ENCODE data around the gene POLR2J. TPM values are rescaled to one million over a fixed set of nuclear protein-coding genes. Genes with fewer than 3 reads are reported as not detected.
"Not testable (repeated sequence)": the region's sequence is repeated elsewhere in the genome, so short reads cannot be mapped to it uniquely, and the experiment has no call there.

Gene POLR2J
- total RNA-seq, 1 experiment from 2014 or later: 43.0 TPM

DNA sequence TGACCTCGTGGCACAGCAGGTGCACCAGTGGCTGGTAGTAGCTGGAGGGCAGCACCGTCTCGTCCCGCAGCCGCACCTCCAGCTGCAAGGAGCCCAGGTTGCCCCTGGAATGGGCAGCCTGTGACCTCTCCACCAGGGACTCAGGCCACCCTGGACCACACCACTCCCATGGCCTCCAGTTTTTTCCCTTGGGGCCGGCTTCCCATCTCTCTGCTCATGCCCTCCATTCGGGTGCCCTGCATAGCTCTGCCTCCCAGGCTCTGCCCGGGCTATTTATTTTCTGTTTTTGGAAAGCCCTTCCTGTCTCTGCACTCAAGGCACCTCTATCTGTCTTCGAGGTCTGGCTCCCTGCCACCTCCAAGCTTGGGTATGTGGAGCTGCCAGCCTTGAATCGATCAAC is 18.1 kb upstream of the POLR2J start:
- not testable (repeated sequence) for DNase-seq (ENCODE audit: extremely low read depth, low read depth)

GRCh38 chr7:102494473-102495149 is 15.9 kb upstream of the POLR2J start:
- DNase-seq (ENCODE audit: extremely low read depth, low read depth): not testable (repeated sequence)

GRCh38 chr7:102494026-102494425 is 15.3 kb upstream of the POLR2J start:
- DNase-seq (ENCODE audit: extremely low read depth, low read depth): not testable (repeated sequence)

GRCh38 chr7:102493220-102493935 is 14.7 kb upstream of the POLR2J start:
- not testable (repeated sequence) for DNase-seq (ENCODE audit: extremely low read depth, low read depth)

- DNase-seq (ENCODE audit: extremely low read depth, low read depth): not testable (repeated sequence)
Measured at GRCh38 chr7:102490529-102491075, 11.9 kb upstream of the POLR2J start.

DNA sequence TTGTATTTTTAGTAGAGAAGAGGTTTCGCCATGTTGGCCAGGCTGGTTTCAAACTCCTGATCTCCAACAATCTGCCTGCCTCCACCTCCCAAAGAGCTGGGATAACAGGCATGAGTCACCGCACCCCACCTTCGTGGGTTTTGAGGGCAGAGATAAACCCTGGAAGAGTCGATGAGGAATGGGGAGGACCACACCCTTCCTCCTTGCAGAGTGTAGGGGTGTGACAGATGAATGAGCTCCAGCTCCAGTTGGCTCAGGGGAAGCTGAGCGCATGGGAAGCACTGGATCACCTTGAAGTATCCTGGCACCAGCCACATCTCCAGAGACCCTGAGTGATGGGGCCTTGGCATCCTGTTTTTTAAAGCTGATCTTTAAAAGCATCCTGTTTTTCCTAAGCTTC is 5.6 kb upstream of the POLR2J start:
- not testable (repeated sequence) for DNase-seq (ENCODE audit: extremely low read depth, low read depth)

DNA sequence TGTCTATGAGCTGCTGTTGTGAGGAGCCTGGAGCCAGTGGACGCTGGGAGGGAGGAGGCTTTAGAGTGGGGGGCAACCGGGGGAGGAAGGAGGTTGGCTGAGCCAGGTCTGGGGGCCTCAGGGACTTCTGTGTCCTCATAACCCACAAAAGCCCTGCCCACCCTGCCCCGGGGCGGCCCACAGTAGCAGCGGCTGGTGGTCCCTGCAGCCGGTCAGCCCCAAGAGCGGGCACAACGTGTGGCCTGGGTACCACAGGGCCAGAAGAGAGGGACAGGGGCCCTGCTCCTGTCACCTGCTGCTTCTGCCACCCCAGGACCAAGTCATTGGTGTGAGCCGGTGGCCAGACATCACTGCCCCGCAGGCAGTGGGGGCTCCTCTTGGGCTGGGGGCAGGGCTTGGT is 3.2 kb upstream of the POLR2J start:
- DNase-seq (ENCODE audit: extremely low read depth, low read depth): not testable (repeated sequence)

DNA sequence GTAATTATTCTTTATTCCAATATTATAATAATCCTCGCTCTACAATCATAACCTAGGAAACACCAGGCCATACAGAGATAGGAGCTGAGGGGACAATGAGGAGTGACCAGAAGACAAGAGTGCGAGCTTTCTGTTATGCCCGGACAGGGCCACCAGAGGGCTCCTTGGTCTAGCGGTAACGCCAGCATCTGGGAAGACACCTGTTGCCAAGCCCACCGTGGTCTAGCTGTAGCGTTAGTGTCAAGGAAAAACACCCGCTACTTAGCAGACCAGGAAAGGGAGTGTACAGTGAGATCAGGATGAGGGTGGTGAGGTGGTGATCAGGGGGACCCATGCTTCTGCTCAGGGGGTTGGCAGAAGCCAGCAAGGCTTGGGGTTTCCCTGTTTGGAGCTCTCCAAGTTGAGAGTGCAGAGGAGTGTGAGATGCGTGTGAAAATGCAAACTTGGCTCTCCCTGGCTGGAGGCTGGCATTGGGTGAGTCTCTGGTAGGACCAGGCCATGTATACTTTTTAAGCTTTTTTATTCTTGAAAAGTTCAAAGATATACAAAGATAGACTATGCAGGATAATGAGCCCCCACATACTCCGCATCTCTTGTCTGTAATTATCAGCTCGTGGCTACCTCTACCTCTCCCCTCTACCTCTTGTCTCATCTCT is 1.4 kb upstream of the POLR2J start:
- not testable (repeated sequence) for DNase-seq (ENCODE audit: extremely low read depth, low read depth)

GRCh38 chr7:102479209-102479584 is 475 bp upstream of the POLR2J start:
- DNase-seq (ENCODE audit: extremely low read depth, low read depth): not testable (repeated sequence)

DNA sequence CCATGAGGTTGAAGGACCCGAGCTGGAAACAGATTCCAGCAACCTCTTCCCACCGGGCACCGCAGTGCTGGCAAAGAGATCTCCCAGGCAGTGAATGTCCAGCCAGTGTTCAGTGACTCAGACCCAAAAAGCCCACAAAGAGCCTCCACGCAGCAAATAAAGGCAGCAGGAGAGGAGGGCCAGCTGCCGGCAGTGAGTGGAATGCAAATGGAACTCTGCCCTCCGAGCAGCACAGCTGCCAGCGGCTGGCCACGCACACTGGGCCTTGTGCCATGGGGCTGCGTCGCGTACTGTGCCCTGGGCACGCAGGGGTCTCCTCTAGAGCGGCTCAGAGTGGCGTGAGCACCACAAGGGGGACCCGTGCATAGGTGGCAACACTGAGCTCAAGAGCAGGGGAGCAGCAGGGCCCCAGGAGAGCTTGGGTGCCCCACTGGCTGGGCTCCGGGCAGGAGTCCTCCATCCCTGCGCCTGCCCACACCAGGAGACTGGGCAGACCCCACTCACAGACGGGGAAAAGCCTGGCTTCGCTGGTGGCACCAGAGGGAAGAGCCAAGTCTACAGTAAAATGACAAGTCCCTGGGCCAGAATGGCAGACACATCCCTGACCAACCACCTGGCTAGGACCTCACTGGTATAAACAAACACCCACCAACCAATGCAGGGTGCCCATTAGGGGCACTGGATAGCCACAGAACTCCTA is 3.8 kb downstream of the POLR2J start:
- not testable (repeated sequence) for DNase-seq (ENCODE audit: extremely low read depth, low read depth)

DNA sequence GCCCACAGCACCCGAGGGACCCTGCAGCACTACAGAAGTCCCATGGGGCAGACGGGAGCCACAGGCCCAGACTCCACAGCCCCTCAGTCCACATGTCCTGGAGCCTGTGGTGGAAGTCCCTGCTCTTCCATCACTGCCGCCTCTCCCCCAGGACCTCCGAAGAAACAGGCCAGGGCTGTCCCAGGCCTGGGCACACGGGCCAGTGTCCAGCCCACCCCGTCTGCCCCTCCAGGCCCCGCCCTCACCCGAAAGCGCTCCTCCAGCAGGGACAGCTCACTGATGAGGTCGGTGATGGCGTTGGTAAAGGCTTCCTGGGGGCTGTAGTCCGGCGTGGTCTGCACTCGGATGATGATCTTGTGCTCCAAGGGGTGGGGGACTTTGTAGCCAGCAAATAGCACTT is 4.6 kb downstream of the POLR2J start:
- not testable (repeated sequence) for DNase-seq (ENCODE audit: extremely low read depth, low read depth)

DNA sequence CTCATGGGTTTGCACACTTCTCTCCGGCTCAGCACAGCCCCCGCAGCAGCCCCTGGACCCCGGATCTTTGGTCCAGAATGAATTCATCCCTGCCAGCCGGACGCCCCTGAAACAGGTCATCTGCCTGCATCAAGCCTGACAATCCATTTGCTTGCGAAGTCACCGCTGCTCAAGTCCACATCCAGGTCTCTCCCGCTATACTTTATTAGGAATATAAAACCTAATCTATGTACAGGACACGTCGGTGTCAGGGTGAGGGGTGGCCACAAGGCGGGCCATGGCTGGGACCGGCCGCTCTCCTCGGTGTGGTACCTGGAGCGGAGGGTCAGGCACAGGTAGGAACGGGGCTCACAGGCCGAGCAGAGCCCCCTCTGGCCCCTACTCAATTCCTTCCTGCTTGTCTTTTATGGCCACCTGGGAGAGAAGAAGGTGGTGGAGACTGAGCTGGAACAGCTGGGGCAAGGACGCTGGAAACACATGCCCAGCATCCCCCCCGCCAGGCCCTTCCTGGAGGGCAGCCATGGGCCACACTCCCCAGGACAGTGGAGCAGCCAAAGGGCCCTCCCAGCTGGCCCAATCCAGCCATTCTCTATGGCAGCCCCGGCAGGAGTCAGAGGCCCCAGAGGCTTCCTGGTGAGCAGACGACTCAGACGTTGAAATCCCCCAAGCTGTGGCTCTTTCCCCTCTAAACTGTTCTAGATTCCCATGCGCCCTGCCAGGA is 5.3 kb downstream of the POLR2J start:
- DNase-seq (ENCODE audit: extremely low read depth, low read depth): no peak

- no peak for DNase-seq (ENCODE audit: extremely low read depth, low read depth)
Measured at GRCh38 chr7:102472126-102473041, 6.3 kb downstream of the POLR2J start.

DNA sequence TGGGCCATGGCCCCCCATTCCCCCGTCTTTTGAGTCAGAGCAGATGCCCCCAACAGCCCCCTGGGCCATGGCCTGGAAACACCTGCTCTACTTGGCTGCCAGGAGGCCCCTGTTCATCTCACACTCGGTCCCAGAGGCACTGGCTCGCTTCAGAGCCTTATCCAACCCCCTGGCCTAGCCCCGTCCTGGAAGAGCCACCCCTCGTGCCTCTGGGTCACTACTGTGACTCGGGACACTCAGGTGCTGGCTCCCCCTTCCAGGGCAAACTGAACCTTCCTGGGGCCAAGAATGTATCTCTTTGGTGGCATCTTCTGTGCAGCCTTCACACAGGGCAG is 7.0 kb downstream of the POLR2J start:
- DNase-seq (ENCODE audit: extremely low read depth, low read depth): no peak

DNA sequence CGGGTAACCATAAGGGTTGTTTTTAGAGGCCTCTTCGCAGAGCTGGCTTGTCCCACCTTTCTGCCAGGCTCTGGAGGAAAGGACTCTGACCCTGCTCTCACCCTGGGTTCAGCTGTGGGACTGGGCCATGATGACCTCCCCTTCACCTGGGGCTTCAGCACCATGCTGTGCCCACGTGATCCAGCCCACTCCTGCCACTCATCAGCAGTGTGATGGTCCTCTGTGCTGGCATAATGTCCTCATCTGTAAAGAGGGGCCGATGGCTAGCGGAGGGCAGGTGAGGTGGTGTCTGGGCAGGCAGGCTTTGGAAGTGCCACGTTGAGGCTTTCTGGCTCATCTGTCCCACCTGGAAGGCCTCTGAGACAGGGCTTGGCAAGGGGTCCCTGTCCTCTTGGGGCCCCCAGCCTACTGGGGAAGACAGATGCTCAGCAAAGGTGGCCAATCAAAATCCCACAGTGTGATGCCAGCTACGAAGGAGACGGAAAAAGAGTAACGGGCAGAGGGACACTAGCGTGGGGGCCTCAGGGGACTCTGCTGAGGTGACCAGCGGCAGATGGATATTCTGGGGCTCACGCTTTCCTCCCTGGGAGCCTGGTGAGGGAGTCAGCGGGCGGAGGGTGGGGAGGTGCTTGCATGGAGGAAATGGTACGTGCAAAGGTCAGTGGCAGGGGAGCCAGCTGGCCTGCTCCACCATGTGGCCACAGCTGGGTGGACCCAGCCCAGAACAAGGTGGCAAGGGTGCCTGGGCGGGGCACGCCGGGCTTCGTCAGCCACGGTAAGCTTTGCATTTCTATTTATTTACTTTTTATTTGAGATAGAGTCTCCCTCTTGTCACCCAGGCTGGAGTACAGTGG is 8.5 kb downstream of the POLR2J start:
- no peak for DNase-seq (ENCODE audit: extremely low read depth, low read depth)

- DNase-seq (ENCODE audit: extremely low read depth, low read depth): no peak
Measured at GRCh38 chr7:102469351-102469971, 9.3 kb downstream of the POLR2J start.

DNA sequence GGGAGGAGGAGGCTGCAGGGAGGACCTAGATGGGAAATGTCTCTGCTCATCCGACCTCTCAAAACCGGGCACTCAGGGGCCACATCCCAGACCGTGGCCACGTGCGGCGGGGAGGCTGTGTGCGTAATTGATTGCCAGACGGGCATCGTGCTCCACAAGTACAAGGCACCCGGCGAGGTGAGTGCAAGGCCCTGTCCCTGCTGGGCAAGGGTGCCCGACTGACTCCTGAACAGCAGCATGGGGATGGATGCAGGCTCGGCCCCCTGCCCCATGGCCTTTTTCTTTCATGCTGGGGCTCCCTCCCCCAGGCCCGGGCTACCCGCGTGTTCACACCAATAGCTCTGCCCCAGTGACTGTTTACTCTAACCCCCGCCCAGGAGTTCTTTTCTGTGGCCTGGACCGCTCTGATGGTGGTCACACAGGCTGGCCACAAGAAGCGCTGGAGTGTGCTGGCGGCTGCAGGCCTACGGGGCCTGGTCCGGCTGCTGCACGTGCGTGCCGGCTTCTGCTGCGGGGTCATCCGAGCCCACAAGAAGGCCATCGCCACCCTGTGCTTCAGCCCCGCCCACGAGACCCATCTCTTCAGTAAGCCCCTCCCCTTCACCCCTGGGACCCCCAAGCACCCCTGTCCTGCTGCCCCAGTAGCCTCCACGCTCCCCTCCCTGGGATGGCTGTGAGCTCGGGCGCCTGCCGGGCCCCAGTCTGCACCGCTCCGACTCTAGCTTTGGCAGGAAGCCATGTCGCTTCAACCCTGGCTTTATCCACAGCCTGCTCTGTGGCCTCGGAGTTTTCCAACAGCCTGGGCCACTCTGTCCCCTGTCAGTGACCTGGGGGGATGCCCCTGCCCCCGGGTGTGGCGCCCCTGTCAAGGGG is 10.0 kb downstream of the POLR2J start:
- DNase-seq (ENCODE audit: extremely low read depth, low read depth): no peak
